Measurements from ENCODE around the gene BATF2. TPM values are rescaled to one million over a fixed set of nuclear protein-coding genes. Genes with fewer than 3 reads are reported as not detected.

BATF2 gene
- total RNA-seq, 1 donor from 2014 or later = not detected

Other genes starting within 250 kb of the BATF2 start
- gene PYGM, start 237.0 kb downstream of the BATF2 start, total RNA-seq = 2.7 and 4.8 TPM in 2 replicates
- gene SF1, start 218.4 kb downstream of the BATF2 start, total RNA-seq = 518 and 538 TPM in 2 replicates
- 70.2 and 70.7 TPM in 2 replicates for gene MAP4K2, start 193.8 kb downstream of the BATF2 start, total RNA-seq
- gene MEN1, start 186.4 kb downstream of the BATF2 start, total RNA-seq = 39.6 and 43.8 TPM in 2 replicates
- 0.29 and 0.44 TPM in 2 replicates for gene CDC42BPG, start 152.3 kb downstream of the BATF2 start, total RNA-seq
- 88.0 and 96.9 TPM in 2 replicates for gene EHD1, start 118.3 kb downstream of the BATF2 start, total RNA-seq
- 24.6 and 24.9 TPM in 2 replicates for gene ATG2A, start 79.8 kb downstream of the BATF2 start, total RNA-seq
- 7.3 and 14.0 TPM in 2 replicates for gene PPP2R5B, start 72.3 kb downstream of the BATF2 start, total RNA-seq
- gene GPHA2, start 61.1 kb downstream of the BATF2 start, total RNA-seq = not detected in 2 replicates
- gene MAJIN, start 24.9 kb downstream of the BATF2 start, total RNA-seq = not detected in 2 replicates
- gene ARL2, start 17.2 kb upstream of the BATF2 start, total RNA-seq = 67.3 and 71.2 TPM in 2 replicates
- 19.9 and 30.9 TPM in 2 replicates for gene SNX15, start 30.5 kb upstream of the BATF2 start, total RNA-seq
- 17.4 and 17.7 TPM in 2 replicates for gene SAC3D1, start 44.2 kb upstream of the BATF2 start, total RNA-seq
- gene NAALADL1, start 61.6 kb upstream of the BATF2 start, total RNA-seq = 11.5 and 12.7 TPM in 2 replicates
- gene CDCA5, start 87.1 kb upstream of the BATF2 start, total RNA-seq = 91.8 and 92.5 TPM in 2 replicates
- 31.9 and 34.5 TPM in 2 replicates for gene ZFPL1, start 87.3 kb upstream of the BATF2 start, total RNA-seq
- gene VPS51, start 99.2 kb upstream of the BATF2 start, total RNA-seq = 137 and 139 TPM in 2 replicates
- gene TM7SF2, start 114.9 kb upstream of the BATF2 start, total RNA-seq = 32.2 and 32.8 TPM in 2 replicates
- 20.8 and 22.1 TPM in 2 replicates for gene ZNHIT2, start 120.7 kb upstream of the BATF2 start, total RNA-seq
- 1,004 and 1,020 TPM in 2 replicates for gene FAU, start 125.2 kb upstream of the BATF2 start, total RNA-seq
- gene MRPL49, start 125.3 kb upstream of the BATF2 start, total RNA-seq = 76.0 and 76.4 TPM in 2 replicates
- gene SYVN1, start 137.5 kb upstream of the BATF2 start, total RNA-seq = 42.3 and 45.8 TPM in 2 replicates
- not detected in 2 replicates for gene SPDYC, start 173.3 kb upstream of the BATF2 start, total RNA-seq
- gene CAPN1, start 185.0 kb upstream of the BATF2 start, total RNA-seq = 85.9 and 93.5 TPM in 2 replicates

Measured in activated T-helper 1 cell treated with anti-CD3 and anti-CD28 coated beads, Interleukin-12 subunit alpha, Interleukin-12 subunit beta, Interleukin-2, Interleukin-4 antibody, amounts not matched to agents 30 ng/mL and 10 ng/mL and 1 ng/mL, durations not matched to agents 14 hours and 24 hours and 36 hours (primary cell).